ENCODE results near the gene LTK. TPM values are rescaled to one million over a fixed set of nuclear protein-coding genes. Genes with fewer than 3 reads are reported as not detected.
A peak's percentile ranks its signal among the peaks of the same experiment; 100 is the strongest.

LTK gene
- total RNA-seq, 2 experiments from 2014 or later = 1.6 to 1.9 TPM

DNA sequence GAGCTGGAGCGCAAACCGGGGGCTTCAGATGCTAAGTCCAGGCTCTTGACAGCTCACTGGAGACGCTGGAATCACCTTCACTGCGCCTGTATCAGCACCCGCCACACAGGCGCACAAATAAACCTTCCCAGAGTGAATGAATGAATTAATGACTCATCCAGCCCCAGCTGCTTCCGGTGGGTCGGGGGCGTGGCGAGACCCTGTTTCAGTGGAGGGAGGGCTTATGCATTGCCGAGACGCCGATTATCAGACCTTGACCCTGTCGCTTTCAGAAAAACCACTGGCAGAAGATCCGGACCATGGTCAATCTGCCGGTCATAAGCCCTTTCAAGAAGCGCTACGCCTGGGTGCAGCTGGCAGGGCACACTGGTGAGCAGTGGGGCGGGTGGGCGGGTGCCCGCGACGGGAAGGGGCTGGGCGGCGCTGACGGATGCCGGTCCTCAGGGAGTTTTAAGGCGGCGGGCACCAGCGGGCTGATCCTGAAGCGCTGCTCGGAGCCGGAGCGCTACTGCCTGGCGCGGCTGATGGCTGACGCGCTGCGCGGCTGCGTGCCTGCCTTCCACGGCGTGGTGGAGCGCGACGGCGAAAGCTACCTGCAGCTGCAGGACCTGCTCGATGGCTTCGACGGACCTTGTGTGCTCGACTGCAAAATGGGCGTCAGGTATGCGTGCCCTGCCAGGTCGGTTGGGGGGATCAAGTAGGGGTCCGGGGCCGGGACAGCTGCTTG is 12.3 kb downstream of the LTK start:
- Mint-ChIP-seq H3K36me3 (no peaks in the 10 kb centered on the region), H3K27ac (no peak overlapping the region), H3K27me3 (peaks cover 83% of the 10 kb centered on the region), H3K9me3 (no peaks in the 10 kb centered on the region), H3K4me3 (peak overlapping the region; percentile 75), H3K4me1 (peaks cover 7% of the 10 kb centered on the region)
- peak; percentile 59 for DNase-seq
- peak; percentile 37 for ATAC-seq (ENCODE audit: low read depth)
- POLR2A ChIA-PET = interaction anchor here (1.4 kb wide), 1 partner anchor 12 kb away, joined by 3 read pairs; the partner anchor contains the start of gene LTK

GRCh38 chr15:41499109-41499851 is 14.3 kb downstream of the LTK start:
- H3K27ac Mint-ChIP-seq = no peak overlapping the region
- no peaks in the 10 kb centered on the region for H3K9me3 Mint-ChIP-seq
- DNase-seq (no peak), ATAC-seq (ENCODE audit: low read depth) (no peak)
- H3K4me3 Mint-ChIP-seq = no peak overlapping the region
- H3K27me3 Mint-ChIP-seq = peaks cover 84% of the 10 kb centered on the region
- H3K36me3 Mint-ChIP-seq = no peaks in the 10 kb centered on the region
- peaks cover 7% of the 10 kb centered on the region for H3K4me1 Mint-ChIP-seq
- POLR2A ChIA-PET = no interaction called here

DNA sequence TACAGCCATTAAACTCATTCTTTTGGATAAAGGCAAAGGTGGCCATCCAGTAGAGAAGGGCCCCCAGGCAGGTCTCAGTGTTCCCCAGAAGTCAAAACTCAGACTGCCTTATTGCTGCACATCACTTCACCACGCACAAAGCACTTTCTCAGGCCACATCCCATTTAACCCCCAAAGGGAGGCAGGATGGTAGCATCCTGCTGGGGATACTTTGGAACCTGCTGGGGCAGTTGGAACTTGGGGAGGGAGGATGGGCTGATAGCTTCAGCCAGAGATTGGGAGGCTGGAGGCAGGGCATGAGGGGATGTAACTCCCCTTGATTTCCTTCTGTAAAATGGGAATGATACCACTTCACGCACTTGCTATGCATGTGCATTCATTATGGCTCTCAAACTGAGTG is 15.0 kb downstream of the LTK start:
- no peak overlapping the region for H3K4me3 Mint-ChIP-seq
- ATAC-seq (ENCODE audit: low read depth) (no peak), DNase-seq (no peak)
- H3K4me1 Mint-ChIP-seq = peaks cover 7% of the 10 kb centered on the region
- peaks cover 80% of the 10 kb centered on the region for H3K27me3 Mint-ChIP-seq
- POLR2A ChIA-PET = no interaction called here
- no peaks in the 10 kb centered on the region for H3K36me3 Mint-ChIP-seq
- H3K9me3 Mint-ChIP-seq = no peaks in the 10 kb centered on the region
- H3K27ac Mint-ChIP-seq = no peak overlapping the region

- H3K9me3 Mint-ChIP-seq = no peaks in the 10 kb centered on the region
- H3K4me3 Mint-ChIP-seq = peak overlapping the region; percentile 37
- no peaks in the 10 kb centered on the region for H3K36me3 Mint-ChIP-seq
- peaks cover 76% of the 10 kb centered on the region for H3K27me3 Mint-ChIP-seq
- POLR2A ChIA-PET = no interaction called here
- H3K4me1 Mint-ChIP-seq = peaks cover 15% of the 10 kb centered on the region
- H3K27ac Mint-ChIP-seq = no peak overlapping the region
- ATAC-seq (ENCODE audit: low read depth) (no peak), DNase-seq (no peak)
Measured at GRCh38 chr15:41495736-41496599, 17.7 kb downstream of the LTK start.

GRCh38 chr15:41494922-41495735 is 18.5 kb downstream of the LTK start:
- H3K27me3 Mint-ChIP-seq = peaks cover 68% of the 10 kb centered on the region
- DNase-seq = peak; percentile 61
- H3K36me3 Mint-ChIP-seq = peaks cover 2% of the 10 kb centered on the region
- POLR2A ChIA-PET = interaction anchor here (0.8 kb wide), 1 partner anchor 17 kb away, joined by 3 read pairs; no protein-coding TSS in a partner anchor
- peaks cover 21% of the 10 kb centered on the region for H3K4me1 Mint-ChIP-seq
- no peaks in the 10 kb centered on the region for H3K9me3 Mint-ChIP-seq
- no peak overlapping the region for H3K27ac Mint-ChIP-seq
- ATAC-seq (ENCODE audit: low read depth) = no peak
- H3K4me3 Mint-ChIP-seq = peak overlapping the region; percentile 47

DNA sequence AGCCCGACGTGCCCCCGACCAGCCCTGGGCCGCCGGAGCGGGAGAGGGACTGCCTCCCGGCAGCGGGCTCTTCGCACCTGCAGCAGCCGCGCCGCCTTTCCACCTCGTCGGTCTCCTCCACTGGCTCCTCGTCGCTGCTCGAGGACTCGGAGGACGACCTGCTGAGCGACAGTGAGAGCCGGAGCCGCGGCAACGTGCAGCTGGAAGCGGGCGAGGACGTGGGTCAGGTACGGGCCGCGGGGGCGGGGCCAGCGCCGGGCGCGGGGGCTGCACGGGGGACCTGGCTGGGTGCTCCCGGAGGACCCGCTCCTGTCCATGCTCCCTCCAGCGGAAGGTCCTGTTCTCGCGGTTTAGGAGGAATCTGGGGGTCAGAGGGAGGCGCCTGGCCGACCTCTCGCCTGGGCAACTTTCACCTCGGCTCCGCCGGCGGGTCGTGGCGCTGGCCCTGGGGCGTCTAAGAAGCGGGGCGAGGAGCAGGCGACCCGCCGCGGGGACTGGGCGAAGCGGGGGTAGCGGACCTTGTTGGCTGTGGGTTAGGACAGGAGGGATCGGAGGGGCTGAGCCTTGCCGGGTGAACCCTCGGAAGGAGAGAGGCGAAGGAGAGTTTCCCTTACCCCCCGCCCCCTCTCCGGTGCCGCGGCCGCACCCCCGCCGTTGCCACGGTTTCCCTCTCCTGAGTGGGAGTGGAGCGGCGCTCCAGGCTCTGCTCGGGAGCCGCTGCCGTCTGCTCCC is 19.3 kb downstream of the LTK start:
- peaks cover 21% of the 10 kb centered on the region for H3K4me1 Mint-ChIP-seq
- POLR2A ChIA-PET = interaction anchor here (0.8 kb wide), 1 partner anchor 18 kb away, joined by 3 read pairs; no protein-coding TSS in a partner anchor
- peak; percentile 11 for ATAC-seq (ENCODE audit: low read depth)
- H3K27me3 Mint-ChIP-seq = peaks cover 60% of the 10 kb centered on the region
- peak; percentile 63 for DNase-seq
- peak overlapping the region; percentile 57 for H3K4me3 Mint-ChIP-seq
- peaks cover 2% of the 10 kb centered on the region for H3K36me3 Mint-ChIP-seq
- H3K9me3 Mint-ChIP-seq = no peaks in the 10 kb centered on the region
- no peak overlapping the region for H3K27ac Mint-ChIP-seq

- ATAC-seq (ENCODE audit: low read depth) (no peak), DNase-seq (no peak)
- peaks cover 2% of the 10 kb centered on the region for H3K36me3 Mint-ChIP-seq
- peaks cover 55% of the 10 kb centered on the region for H3K27me3 Mint-ChIP-seq
- H3K4me1 Mint-ChIP-seq = peaks cover 21% of the 10 kb centered on the region
- H3K27ac Mint-ChIP-seq = no peak overlapping the region
- H3K9me3 Mint-ChIP-seq = no peaks in the 10 kb centered on the region
- no peak overlapping the region for H3K4me3 Mint-ChIP-seq
- POLR2A ChIA-PET = no interaction called here
Measured at GRCh38 chr15:41493902-41494189, 19.8 kb downstream of the LTK start.

GRCh38 chr15:41493205-41493901 is 20.3 kb downstream of the LTK start, which contains the start of gene ITPKA:
Gene ITPKA (plus strand): TSS chr15:41493874. CDS start chr15:41493928, 54 bp downstream.
- no peak within 1 kb of the TSS for H3K27ac Mint-ChIP-seq
- H3K36me3 Mint-ChIP-seq = peaks cover 2% of the 10 kb centered on the region
- peak within 1 kb of the TSS; percentile 78 for H3K4me3 Mint-ChIP-seq
- H3K27me3 Mint-ChIP-seq = peaks cover 50% of the 10 kb centered on the region
- POLR2A ChIA-PET = interaction anchor here (1.2 kb wide), 1 partner anchor 167 kb away, joined by 6 read pairs; the partner anchor contains the start of gene MGA
- peaks cover 21% of the 10 kb centered on the region for H3K4me1 Mint-ChIP-seq
- no peaks in the 10 kb centered on the region for H3K9me3 Mint-ChIP-seq
- DNase-seq (peak; percentile 80), ATAC-seq (ENCODE audit: low read depth) (peak; percentile 53)

DNA sequence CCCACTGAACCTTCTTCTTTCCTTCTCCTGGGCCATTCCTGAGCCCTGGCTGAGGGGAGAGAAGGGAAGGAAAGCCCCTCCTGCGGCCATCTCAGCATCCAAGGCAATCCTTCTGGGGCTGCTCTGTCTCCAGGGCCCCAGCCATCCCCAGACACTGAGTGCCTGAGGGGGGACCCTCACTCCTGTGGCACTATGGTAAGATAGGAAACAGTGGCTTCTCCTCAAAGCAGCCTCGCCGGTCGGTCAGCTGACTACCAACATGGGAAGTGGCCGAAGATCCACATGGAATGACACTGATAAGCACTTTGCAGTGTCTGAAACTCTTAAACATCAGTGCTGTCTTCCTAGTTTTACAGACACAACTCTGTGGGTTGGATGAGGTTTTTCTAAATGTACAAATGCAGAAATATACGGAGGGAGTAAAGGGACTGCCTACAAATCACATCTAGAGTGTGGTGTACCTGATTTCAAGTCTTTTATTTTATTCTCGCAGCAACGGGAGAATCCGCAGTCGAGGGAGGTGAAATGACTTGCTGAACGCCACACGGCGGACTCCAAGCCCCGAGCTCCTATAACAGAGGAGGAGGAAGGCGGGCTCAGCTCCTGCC is 20.9 kb downstream of the LTK start:
- H3K27ac Mint-ChIP-seq = no peak overlapping the region
- POLR2A ChIA-PET = interaction anchor here (1.2 kb wide), 1 partner anchor 168 kb away, joined by 6 read pairs; the partner anchor contains the start of gene MGA
- no peak for DNase-seq
- H3K36me3 Mint-ChIP-seq = peaks cover 2% of the 10 kb centered on the region
- ATAC-seq (ENCODE audit: low read depth) = no peak
- H3K9me3 Mint-ChIP-seq = no peaks in the 10 kb centered on the region
- peaks cover 45% of the 10 kb centered on the region for H3K27me3 Mint-ChIP-seq
- H3K4me1 Mint-ChIP-seq = peaks cover 25% of the 10 kb centered on the region
- H3K4me3 Mint-ChIP-seq = peak overlapping the region; percentile 78

- peaks cover 38% of the 10 kb centered on the region for H3K27me3 Mint-ChIP-seq
- no peak for DNase-seq
- H3K4me3 Mint-ChIP-seq = no peak overlapping the region
- H3K9me3 Mint-ChIP-seq = no peaks in the 10 kb centered on the region
- POLR2A ChIA-PET = no interaction called here
- peaks cover 26% of the 10 kb centered on the region for H3K4me1 Mint-ChIP-seq
- H3K36me3 Mint-ChIP-seq = peaks cover 2% of the 10 kb centered on the region
- no peak overlapping the region for H3K27ac Mint-ChIP-seq
- no peak for ATAC-seq (ENCODE audit: low read depth)
Measured at GRCh38 chr15:41491889-41492288, 21.7 kb downstream of the LTK start.

GRCh38 chr15:41490355-41490754 is 23.3 kb downstream of the LTK start:
- peaks cover 26% of the 10 kb centered on the region for H3K4me1 Mint-ChIP-seq
- no peak overlapping the region for H3K27ac Mint-ChIP-seq
- peaks cover 29% of the 10 kb centered on the region for H3K27me3 Mint-ChIP-seq
- H3K36me3 Mint-ChIP-seq = peaks cover 2% of the 10 kb centered on the region
- POLR2A ChIA-PET = interaction anchor here (0.7 kb wide), 1 partner anchor 37 kb away, joined by 5 read pairs; no protein-coding TSS in a partner anchor
- peak; percentile 62 for ATAC-seq (ENCODE audit: low read depth)
- no peak overlapping the region for H3K4me3 Mint-ChIP-seq
- no peaks in the 10 kb centered on the region for H3K9me3 Mint-ChIP-seq
- DNase-seq = no peak
